IMR-90 (cell line): Measurements from ENCODE around the gene GTF2A1. TPM values are rescaled to one million over a fixed set of nuclear protein-coding genes. Genes with fewer than 3 reads are reported as not detected.

Experiments used
- ATAC-seq: fragments of 200-7000 bp; cut with Tn5 transposase; 2 replicates; pipeline ENCODE4 v1.9.1; 2020; ENCODE audit warnings: low read depth, mild to moderate bottlenecking, moderate library complexity
- BruUV-seq: library from RNA; stranded (reverse); fragments of 400-500 nt; replicated peaks from 2 replicates; lab custom pipeline; 2021; lab: Mats Ljungman, UMichigan
- CTCF ChIA-PET: fragments of 300-600 bp; formaldehyde crosslinking; extraction: SDS; loops from one replicate; lab custom pipeline; 2021; ENCODE audit warnings: antibody characterized with exemption; lab: Yijun Ruan, JAX
- POLR2A ChIA-PET: fragments of 300-600 bp; sonication (Branson Sonifier 250); formaldehyde crosslinking; loops from one replicate; lab custom pipeline; 2022; ENCODE audit warnings: antibody characterized with exemption; ENCODE audit not compliant: unreplicated experiment; lab: Charles Lee
- DNase-seq: peaks from one replicate; pipeline ENCODE4 v3.0.0; 2013
- H2AFZ ChIP-seq: replicated peaks from 2 replicates; pipeline ENCODE3; 2013; ENCODE audit warnings: low read length, mild to moderate bottlenecking; ENCODE audit not compliant: poor library complexity
- H2AK5ac ChIP-seq: 2 replicates; pipeline ENCODE4 v1.6.1; 2013; ENCODE audit warnings: low read depth, low read length, inconsistent platforms
- H2AK9ac ChIP-seq: replicated peaks from 2 replicates; pipeline ENCODE3; 2013; ENCODE audit warnings: mild to moderate bottlenecking, low read depth, low read length, moderate library complexity; ENCODE audit not compliant: poor library complexity
- H2BK120ac ChIP-seq: 2 replicates; pipeline ENCODE4 v1.6.1; 2013; ENCODE audit warnings: low read depth, low read length, inconsistent platforms
- H2BK15ac ChIP-seq: 3 replicates; pipeline ENCODE4 v1.6.1; 2013; ENCODE audit warnings: low read depth, low read length, inconsistent platforms
- H2BK20ac ChIP-seq: 2 replicates; pipeline ENCODE4 v1.6.1; 2013; ENCODE audit warnings: low read depth, mild to moderate bottlenecking, inconsistent platforms, low read length, moderate library complexity
- H2BK5ac ChIP-seq: 2 replicates; pipeline ENCODE4 v1.6.1; 2013; ENCODE audit warnings: mild to moderate bottlenecking, low read depth, low read length, inconsistent platforms; ENCODE audit not compliant: poor library complexity, severe bottlenecking
- H3K14ac ChIP-seq: replicated peaks from 2 replicates; pipeline ENCODE4 v1.6.1; 2013; ENCODE audit warnings: low read depth, low read length, inconsistent platforms
- H3K18ac ChIP-seq: 2 replicates; pipeline ENCODE4 v1.6.1; 2013; ENCODE audit warnings: low read depth, low read length, control low read depth
- H3K23ac ChIP-seq: 2 replicates; pipeline ENCODE4 v1.6.1; 2013; ENCODE audit warnings: low read depth, low read length, inconsistent platforms
- H3K27ac ChIP-seq: 2 replicates; pipeline ENCODE4 v1.5.1; 2013; ENCODE audit warnings: mild to moderate bottlenecking, control low read depth, low read length; ENCODE audit not compliant: insufficient read depth
- H3K27me3 ChIP-seq: 2 replicates; pipeline ENCODE4 v1.6.1; 2013; ENCODE audit warnings: low read length; ENCODE audit not compliant: control insufficient read depth, insufficient read depth
- H3K36me3 ChIP-seq: 2 replicates; pipeline ENCODE4 v1.6.1; 2013; ENCODE audit warnings: low read length, mixed read lengths; ENCODE audit not compliant: control insufficient read depth, insufficient read depth
- H3K4ac ChIP-seq: 2 replicates; pipeline ENCODE4 v1.6.1; 2013; ENCODE audit warnings: low read depth, low read length, inconsistent platforms
- H3K4me1 ChIP-seq: 2 replicates; pipeline ENCODE4 v1.6.1; 2013; ENCODE audit warnings: low read length, mixed read lengths; ENCODE audit not compliant: control insufficient read depth, insufficient read depth
- H3K4me2 ChIP-seq: 2 replicates; pipeline ENCODE4 v1.6.1; 2013; ENCODE audit warnings: low read depth, mild to moderate bottlenecking, control low read depth, low read length, moderate library complexity
- H3K4me3 ChIP-seq: 2 replicates; pipeline ENCODE4 v1.5.1; 2013; ENCODE audit warnings: low read depth, mild to moderate bottlenecking, control low read depth, low read length, moderate library complexity; ENCODE audit not compliant: insufficient read depth
- H3K56ac ChIP-seq: 2 replicates; pipeline ENCODE4 v1.6.1; 2013; ENCODE audit warnings: low read length, inconsistent platforms; ENCODE audit not compliant: insufficient read depth; ENCODE audit errors: extremely low read depth
- H3K79me1 ChIP-seq, 2 experiments: 2 replicates each; pipeline ENCODE4 v1.6.1; 2013; ENCODE audit warnings: low read length in 2 of 2, inconsistent platforms in 1 of 2, low read depth in 1 of 2
- H3K9ac ChIP-seq: 2 replicates; pipeline ENCODE4 v1.6.1; 2013; ENCODE audit warnings: low read depth, low read length, control low read depth
- H3K9me1 ChIP-seq: 2 replicates; pipeline ENCODE4 v1.6.1; 2013; ENCODE audit warnings: low read length, inconsistent platforms; ENCODE audit not compliant: insufficient read depth
- H3K9me3 ChIP-seq: 2 replicates; pipeline ENCODE4 v1.6.1; 2013; ENCODE audit warnings: low read length; ENCODE audit not compliant: control insufficient read depth, insufficient read depth
- H4K20me1 ChIP-seq: 2 replicates; pipeline ENCODE4 v1.6.1; 2013; ENCODE audit warnings: low read length, inconsistent platforms; ENCODE audit not compliant: insufficient read depth
- H4K5ac ChIP-seq: 2 replicates; pipeline ENCODE4 v1.6.1; 2013; ENCODE audit warnings: mild to moderate bottlenecking, low read depth, low read length, control low read depth
- H4K8ac ChIP-seq, 2 experiments: 2 replicates each; pipeline ENCODE4 v1.6.1; 2013; ENCODE audit warnings: low read depth in 2 of 2, low read length in 2 of 2, control low read depth in 1 of 2, inconsistent platforms in 1 of 2
- H4K91ac ChIP-seq: 2 replicates; pipeline ENCODE4 v1.6.1; 2013; ENCODE audit warnings: low read depth, low read length, inconsistent platforms; ENCODE audit not compliant: insufficient read depth
- CEBPB ChIP-seq: IDR thresholded peaks from 2 replicates; pipeline ENCODE4 v1.6.1; 2012; ENCODE audit warnings: low read depth, low read length, improper control_type of control experiment
- MAFK ChIP-seq: IDR thresholded peaks from 2 replicates; pipeline ENCODE4 v1.6.1; 2012; ENCODE audit warnings: low read depth, low read length, improper control_type of control experiment
- MAZ ChIP-seq: IDR thresholded peaks from 2 replicates; pipeline ENCODE4 v1.6.1; 2012; ENCODE audit warnings: low read depth, mild to moderate bottlenecking, low read length, improper control_type of control experiment, moderate library complexity, borderline replicate concordance
- MXI1 ChIP-seq: IDR thresholded peaks from 2 replicates; pipeline ENCODE4 v1.6.1; 2012; ENCODE audit warnings: low read depth, mild to moderate bottlenecking, low read length, moderate library complexity, borderline replicate concordance
- POLR2A ChIP-seq: IDR thresholded peaks from 2 replicates; pipeline ENCODE4 v1.6.1; 2012; ENCODE audit warnings: mild to moderate bottlenecking, low read depth, low read length
- SMC3 ChIP-seq: fragments of 150-350 bp; IDR thresholded peaks from 2 replicates; pipeline ENCODE4 v1.6.1; 2016; ENCODE audit warnings: low read depth, mild to moderate bottlenecking, antibody characterized with exemption, low read length, moderate library complexity
- WGBS, 2 experiments: methylation state at CpG; one replicate each; pipeline versions ENCODE4 v1.1.5 to v1.1.7; 2013; ENCODE audit warnings: missing lambda C conversion rate in 2 of 2; ENCODE audit not compliant: insufficient read length in 1 of 2; ENCODE audit errors: extremely low coverage in 2 of 2; 5-methylcytosine and 5-hydroxymethylcytosine counted together
- dilution Hi-C: fragments of 300-500 bp; cut with HindIII; formaldehyde crosslinking; loops from one replicate; pipeline ENCODE4 v1.14.3; 2018; ENCODE audit warnings: low sequenced_read_pairs; ENCODE audit not compliant: unreplicated experiment
- in situ Hi-C: fragments of 300-500 bp; cut with MboI; formaldehyde crosslinking; loops from 3 replicates; pipeline ENCODE4 v1.14.3; 2019; ENCODE audit warnings: low sequenced_read_pairs, inconsistent platforms, mixed read lengths
- intact Hi-C: fragments of 100-400 bp; cut with micrococcal nuclease; formaldehyde crosslinking; loops from 2 replicates; pipeline ENCODE4 v1.10.0; 2022
- polyA plus RNA-seq, 3 experiments: library from polyadenylated mRNA; depleted of rRNA; stranded (reverse); fragments of >200 nt; gene quantifications; 2 replicates each; pipeline ENCODE4 v1.2.3, GENCODE V29; 2012; ENCODE audit warnings: low replicate concordance in 1 of 3
- total RNA-seq: library from RNA; depleted of rRNA; stranded (reverse); fragments of >200 nt; gene quantifications from 2 replicates; pipeline ENCODE4 v1.2.3, GENCODE V29; 2012

Gene GTF2A1
- total and polyA plus RNA-seq, 2 of the 4 experiments (the other 2 are of a cell fraction): 16.0 to 60.4 TPM

DNA sequence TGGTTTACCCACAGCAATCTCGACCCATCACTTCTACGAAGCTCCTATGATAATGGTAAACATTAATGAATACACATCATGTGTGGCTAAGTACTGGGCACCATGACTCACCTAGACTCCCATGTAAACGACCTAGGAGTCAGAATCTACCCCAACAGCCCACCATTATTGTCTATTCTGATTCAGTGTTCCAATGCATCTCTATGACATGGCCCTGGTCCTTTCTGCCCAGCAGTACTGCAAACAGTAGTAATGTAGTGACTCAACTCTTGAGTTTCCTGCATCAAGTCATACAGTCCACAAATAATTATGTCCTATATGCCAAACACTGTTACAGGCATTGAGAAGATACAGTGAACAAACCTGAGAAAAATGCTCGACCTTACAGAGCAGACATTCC lies 14.6 kb downstream of the GTF2A1 start:
- Histone ChIP-seq H2AK9ac (no peak overlapping the region), H4K20me1 (peaks cover 3% of the 10 kb centered on the region; the same call in 1 of the 2 replicates), H3K4me3 (no peak overlapping the region), H3K4me1 (peaks cover 2% of the 10 kb centered on the region; the same call in 1 of the 2 replicates), H2BK5ac (no peak overlapping the region), H4K8ac (no peak overlapping the region), H2AFZ (no peak overlapping the region), H3K27me3 (no peaks in the 10 kb centered on the region), H3K4ac (no peak overlapping the region), H2BK15ac (no peak overlapping the region), H3K9me3 (no peaks in the 10 kb centered on the region), H3K79me1 (peaks cover 35 to 53% of the 10 kb centered on the region in 2 experiments), H4K5ac (no peak overlapping the region), H3K9me1 (no peaks in the 10 kb centered on the region), H3K9ac (no peak overlapping the region), H3K27ac (no peak overlapping the region), H2AK5ac (no peak overlapping the region), H2BK120ac (no peak overlapping the region), H3K23ac (no peak overlapping the region), H4K91ac (no peak overlapping the region), H3K14ac (no peak overlapping the region), H3K36me3 (peaks cover 27% of the 10 kb centered on the region), H3K56ac (no peak overlapping the region), H2BK20ac (no peak overlapping the region), H3K18ac (no peak overlapping the region), H3K4me2 (no peak overlapping the region)
- dilution Hi-C loops: no loop called here
- ATAC-seq: peak; percentile 81
- ChIA-PET POLR2A (no interaction called here), CTCF (no interaction called here)
- in situ Hi-C loops: no loop called here
- DNase-seq: peak; percentile 54
- intact Hi-C loops: no loop called here
- no CpG with 5 or more reads among the region's 4 CpGs for WGBS, 2 experiments
- no TSS peak for BruUV-seq
- TF ChIP-seq SMC3 (no peak), POLR2A (no peak), MAFK (no peak), CEBPB (no peak), MXI1 (no peak), MAZ (no peak)
